Measurements from ENCODE around the gene MYORG. TPM values are rescaled to one million over a fixed set of nuclear protein-coding genes. Genes with fewer than 3 reads are reported as not detected.

The MYORG gene
- total and polyA plus RNA-seq, 2 experiments from 2014 or later: 23.4 to 32.2 TPM

DNA sequence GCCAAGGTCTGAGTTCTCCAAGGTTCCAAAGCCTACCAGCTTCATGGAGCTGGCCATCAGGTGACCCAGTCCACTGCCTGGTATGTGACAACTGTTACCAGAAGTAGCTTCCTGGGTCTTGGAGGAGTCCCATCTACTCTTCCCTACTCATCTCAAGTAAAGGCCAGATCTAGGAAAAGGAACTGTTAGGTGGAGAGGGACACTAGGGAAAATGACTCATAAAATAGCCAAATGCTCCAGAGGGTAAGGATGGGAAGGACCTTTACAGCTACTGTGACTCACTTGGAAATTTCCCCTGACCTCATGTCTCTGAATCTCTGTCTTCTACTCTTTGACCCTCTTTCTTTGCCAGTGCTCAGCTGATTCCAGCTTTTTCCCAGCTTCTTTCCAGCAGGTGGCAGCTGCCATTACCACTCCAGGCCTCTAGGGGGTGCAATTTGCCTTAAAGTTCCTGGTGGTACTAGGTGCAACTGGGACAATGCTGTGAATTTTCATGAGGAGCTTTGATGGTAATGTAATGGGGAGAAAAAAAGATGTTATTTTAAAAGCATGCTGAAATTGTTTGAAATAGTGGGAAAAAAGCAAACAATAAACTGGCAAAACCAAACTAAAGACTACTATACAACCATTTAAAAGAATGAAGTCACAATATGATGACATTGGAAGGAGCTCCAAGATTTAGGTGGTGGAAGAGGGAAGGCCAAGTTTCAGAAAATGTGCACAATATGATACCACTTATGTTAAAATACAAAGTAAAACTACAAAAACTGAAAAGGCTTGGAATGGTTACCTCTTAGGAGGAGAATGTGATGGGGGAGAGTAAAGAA lies 27.1 kb upstream of the MYORG start:
- Histone ChIP-seq H3K36me3 (replicated peaks; ENCODE audit: insufficient read depth, low read depth) (no peaks in the 10 kb centered on the region), H4K20me1 (ENCODE audit: insufficient read depth, poor library complexity, severe bottlenecking) (no peaks in the 10 kb centered on the region), H3K27ac (peak overlapping the region; percentile 18), H3K27me3 (no peaks in the 10 kb centered on the region), H3K4me2 (no peak overlapping the region), H3K4me1 (ENCODE audit: insufficient read depth) (no peaks in the 10 kb centered on the region), H3K4me3 (no peak overlapping the region), H3K9me3 (ENCODE audit: low read depth) (no peaks in the 10 kb centered on the region), H3K79me2 (no peaks in the 10 kb centered on the region), H2AFZ (no peak overlapping the region), H3K9me2 (replicated peaks; ENCODE audit: insufficient read depth) (no peaks in the 10 kb centered on the region)
- peak; percentile 87 for DNase-seq (ENCODE audit: low spot score)
- TF ChIP-seq EZH2 (IDR thresholded peaks at IDR 0.05; ENCODE audit: borderline replicate concordance) (no peak), EZH2phosphoT487 (IDR thresholded peaks at IDR 0.05; ENCODE audit: low read depth, severe bottlenecking, unreplicated experiment) (no peak), CTCF (IDR thresholded peaks at IDR 0.05; ENCODE audit: poor library complexity) (peak; percentile 97)

- Histone ChIP-seq H3K4me2 (no peak overlapping the region), H3K27me3 (no peaks in the 10 kb centered on the region), H2AFZ (no peak overlapping the region), H3K79me2 (no peaks in the 10 kb centered on the region), H3K27ac (no peak overlapping the region), H3K9me2 (replicated peaks; ENCODE audit: insufficient read depth) (no peaks in the 10 kb centered on the region), H3K4me3 (no peak overlapping the region), H3K4me1 (ENCODE audit: insufficient read depth) (no peaks in the 10 kb centered on the region), H3K36me3 (replicated peaks; ENCODE audit: insufficient read depth, low read depth) (no peaks in the 10 kb centered on the region), H3K9me3 (ENCODE audit: low read depth) (no peaks in the 10 kb centered on the region), H4K20me1 (ENCODE audit: insufficient read depth, poor library complexity, severe bottlenecking) (no peaks in the 10 kb centered on the region)
- DNase-seq (ENCODE audit: low spot score): no peak
- 92% methylated on average over 23 of the region's 40 CpGs for WGBS (ENCODE audit: low lambda C conversion rate, missing lambda C conversion rate)
- no peak for TF ChIP-seq EZH2phosphoT487 (IDR thresholded peaks at IDR 0.05; ENCODE audit: low read depth, severe bottlenecking, unreplicated experiment)
- no peak for TF ChIP-seq CTCF (IDR thresholded peaks at IDR 0.05; ENCODE audit: poor library complexity)
- no peak for TF ChIP-seq EZH2 (IDR thresholded peaks at IDR 0.05; ENCODE audit: borderline replicate concordance)
Observed at GRCh38 chr9:34400686-34401602, 24.2 kb upstream of the MYORG start.

- H3K9me3 ChIP-seq (ENCODE audit: low read depth): no peaks in the 10 kb centered on the region
- no peaks in the 10 kb centered on the region for H3K27me3 ChIP-seq
- H3K4me3 ChIP-seq: no peak overlapping the region
- H3K79me2 ChIP-seq: no peaks in the 10 kb centered on the region
- no peaks in the 10 kb centered on the region for H3K36me3 ChIP-seq (replicated peaks; ENCODE audit: insufficient read depth, low read depth)
- H4K20me1 ChIP-seq (ENCODE audit: insufficient read depth, poor library complexity, severe bottlenecking): no peaks in the 10 kb centered on the region
- no peaks in the 10 kb centered on the region for H3K9me2 ChIP-seq (replicated peaks; ENCODE audit: insufficient read depth)
- H3K4me2 ChIP-seq: no peak overlapping the region
- no peak overlapping the region for H2AFZ ChIP-seq
- H3K27ac ChIP-seq: no peak overlapping the region
- TF ChIP-seq CTCF (IDR thresholded peaks at IDR 0.05; ENCODE audit: poor library complexity) (no peak), EZH2 (IDR thresholded peaks at IDR 0.05; ENCODE audit: borderline replicate concordance) (no peak), EZH2phosphoT487 (IDR thresholded peaks at IDR 0.05; ENCODE audit: low read depth, severe bottlenecking, unreplicated experiment) (no peak)
- DNase-seq (ENCODE audit: low spot score): no peak
- H3K4me1 ChIP-seq (ENCODE audit: insufficient read depth): no peaks in the 10 kb centered on the region
- WGBS (ENCODE audit: low lambda C conversion rate, missing lambda C conversion rate): 85% methylated on average over 11 of the region's 12 CpGs
Observed at GRCh38 chr9:34400275-34400674, 23.6 kb upstream of the MYORG start.
